ENCODE results near the gene ZDHHC7. TPM values are rescaled to one million over a fixed set of nuclear protein-coding genes. Genes with fewer than 3 reads are reported as not detected.

Gene ZDHHC7
- total and polyA plus RNA-seq, 9 of the 15 experiments (the other 6 are each of a cell fraction or from before 2014, with no cell fraction given), result 1.7 to 49.7 (median 37.4) TPM

DNA sequence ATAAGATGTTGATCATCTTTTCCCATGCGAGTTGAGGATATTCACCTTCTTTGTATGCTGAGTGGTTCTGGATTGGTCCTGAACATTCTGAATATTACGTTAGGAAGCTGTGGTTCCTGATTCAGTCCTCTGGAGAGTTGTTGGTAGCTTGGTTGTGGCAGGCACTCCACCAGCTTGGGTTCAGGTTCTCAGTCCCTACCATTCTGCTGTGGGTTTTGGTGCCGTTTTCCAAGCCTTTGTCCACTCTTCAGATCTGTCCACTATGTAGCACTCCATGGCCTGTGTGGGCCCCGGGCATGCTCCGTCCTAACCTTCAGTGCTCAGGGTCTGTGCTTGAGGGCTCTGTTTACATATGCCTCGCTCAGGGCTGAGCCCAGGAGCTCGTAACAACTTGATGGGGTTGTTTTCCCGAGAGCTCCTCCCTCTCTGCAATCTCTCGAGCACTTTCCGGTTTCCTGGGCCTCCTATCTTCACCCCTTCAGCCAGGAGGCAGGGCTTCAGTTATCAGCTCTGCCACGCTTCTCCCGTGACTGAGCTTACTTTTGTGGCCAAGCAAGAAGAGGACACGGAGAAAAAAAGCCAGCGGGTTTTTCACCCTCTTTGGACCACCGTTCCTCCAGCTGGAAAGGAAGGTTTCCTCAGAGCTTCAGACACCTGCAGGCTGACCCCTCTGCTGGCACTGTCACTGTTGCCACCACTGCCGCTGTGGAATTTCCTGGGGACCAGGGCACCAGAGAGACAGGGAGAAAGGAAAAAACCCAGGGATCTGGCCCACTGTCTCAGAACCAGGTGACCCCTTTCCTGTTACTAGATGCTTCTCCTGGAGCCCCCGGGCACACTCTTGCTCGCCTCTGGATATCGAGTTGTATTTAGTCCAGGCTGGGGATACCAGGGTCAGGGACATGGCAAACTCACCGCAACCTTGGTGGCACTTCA lies 35.9 kb upstream of the ZDHHC7 start (continued):
- TF ChIP-seq GTF3C2 (IDR thresholded peaks at IDR 0.05; ENCODE audit: borderline replicate concordance, extremely low read depth, insufficient read length) (no peak), AFF1 (IDR thresholded peaks at IDR 0.05; ENCODE audit: low read depth in 1 of 2, partially characterized antibody in 2 of 2) (peak; percentile 55 to 66), LARP7 (IDR thresholded peaks at IDR 0.05) (no peak), POU5F1 (IDR thresholded peaks at IDR 0.05; ENCODE audit: borderline replicate concordance, low read depth, low read length, partially characterized antibody) (no peak), NR3C1 (CRISPR knock-in tag; IDR thresholded peaks at IDR 0.05) (no peak), E2F5 (CRISPR knock-in tag; IDR thresholded peaks at IDR 0.05) (no peak), ELF4 (CRISPR knock-in tag; IDR thresholded peaks at IDR 0.05) (peak; percentile 70; the same call in 1 of the 2 replicates), SMC3 (conservative IDR thresholded peaks at IDR 0.05; ENCODE audit: insufficient read depth, low read depth, low read length) (no peak), SP1 (CRISPR knock-in tag; IDR thresholded peaks at IDR 0.05) (no peak), ZBTB9 (CRISPR knock-in tag; IDR thresholded peaks at IDR 0.05) (peak; percentile 99), TRIM28 (IDR thresholded peaks at IDR 0.05) (peak; percentile 71; the same call in 1 of the 2 replicates), SREBF2 (CRISPR knock-in tag; IDR thresholded peaks at IDR 0.05) (no peak), ELK1 (CRISPR knock-in tag; IDR thresholded peaks at IDR 0.05) (no peak), HMG20B (CRISPR knock-in tag; IDR thresholded peaks at IDR 0.05) (no peak), NCOA6 (IDR thresholded peaks at IDR 0.05) (no peak), RFX1 (IDR thresholded peaks at IDR 0.05) (no peak), NELFE (IDR thresholded peaks at IDR 0.05; ENCODE audit: insufficient read depth, insufficient read length) (no peak)

All from K562 (cell line).